ENCODE data around the gene DNAJC15. TPM values are rescaled to one million over a fixed set of nuclear protein-coding genes. Genes with fewer than 3 reads are reported as not detected.

DNAJC15 gene
- total RNA-seq, 1 experiment from 2014 or later, result 10.8 TPM

GRCh38 chr13:42999491-42999890 is 23.9 kb upstream of the DNAJC15 start:
- Histone ChIP-seq H3K79me2 (ENCODE audit: insufficient read depth, low read length) (no peaks in the 10 kb centered on the region), H3K4me2 (ENCODE audit: low read length) (no peak overlapping the region), H3K27me3 (ENCODE audit: insufficient read depth, low read length) (no peaks in the 10 kb centered on the region), H3K4me1 (ENCODE audit: control insufficient read depth in 1 of 2, insufficient read depth in 2 of 2, low read length in 2 of 2) (peaks cover 0 to 10% of the 10 kb centered on the region in 2 experiments; a peak in 2 of 4 replicates), H3K9me3 (ENCODE audit: control insufficient read depth in 1 of 2, insufficient read depth in 1 of 2, low read depth in 1 of 2, low read length in 2 of 2) (no peaks in the 10 kb centered on the region), H4K20me1 (ENCODE audit: insufficient read depth) (no peaks in the 10 kb centered on the region), H3K27ac (ENCODE audit: low read depth, low read length) (no peak overlapping the region), H3K36me3 (ENCODE audit: control insufficient read depth in 1 of 2, insufficient read depth in 2 of 2, low read length in 2 of 2) (no peaks in the 10 kb centered on the region), H2AFZ (ENCODE audit: low read depth, low read length, poor library complexity, severe bottlenecking) (no peak overlapping the region), H3K9me2 (ENCODE audit: insufficient read depth) (no peaks in the 10 kb centered on the region), H3K9ac (ENCODE audit: low read length) (no peak overlapping the region), H3K4me3 (replicated peaks in 1 of 2; ENCODE audit: low read depth in 1 of 2, low read length in 2 of 2) (no peak overlapping the region)
- CTCF ChIA-PET, result no interaction called here
- RAD21 ChIA-PET (ENCODE audit: low non-redundant PET in 1 of 2, low total read pairs in 2 of 2, uncharacterized antibody in 2 of 2, unreplicated experiment in 2 of 2), result no interaction called here
- POLR2A ChIA-PET, result no interaction called here
- no peak for DNase-seq (ENCODE audit: low read depth, low spot score)
- ATAC-seq, result no peak
- intact Hi-C loops (cut with micrococcal nuclease), result no loop called here
- BruUV-seq (replicated peaks), result no TSS peak
- no peak for TF ChIP-seq ZNF274 (IDR thresholded peaks at IDR 0.05; ENCODE audit: low read depth, low read length)
- TF ChIP-seq, protein P1, sequence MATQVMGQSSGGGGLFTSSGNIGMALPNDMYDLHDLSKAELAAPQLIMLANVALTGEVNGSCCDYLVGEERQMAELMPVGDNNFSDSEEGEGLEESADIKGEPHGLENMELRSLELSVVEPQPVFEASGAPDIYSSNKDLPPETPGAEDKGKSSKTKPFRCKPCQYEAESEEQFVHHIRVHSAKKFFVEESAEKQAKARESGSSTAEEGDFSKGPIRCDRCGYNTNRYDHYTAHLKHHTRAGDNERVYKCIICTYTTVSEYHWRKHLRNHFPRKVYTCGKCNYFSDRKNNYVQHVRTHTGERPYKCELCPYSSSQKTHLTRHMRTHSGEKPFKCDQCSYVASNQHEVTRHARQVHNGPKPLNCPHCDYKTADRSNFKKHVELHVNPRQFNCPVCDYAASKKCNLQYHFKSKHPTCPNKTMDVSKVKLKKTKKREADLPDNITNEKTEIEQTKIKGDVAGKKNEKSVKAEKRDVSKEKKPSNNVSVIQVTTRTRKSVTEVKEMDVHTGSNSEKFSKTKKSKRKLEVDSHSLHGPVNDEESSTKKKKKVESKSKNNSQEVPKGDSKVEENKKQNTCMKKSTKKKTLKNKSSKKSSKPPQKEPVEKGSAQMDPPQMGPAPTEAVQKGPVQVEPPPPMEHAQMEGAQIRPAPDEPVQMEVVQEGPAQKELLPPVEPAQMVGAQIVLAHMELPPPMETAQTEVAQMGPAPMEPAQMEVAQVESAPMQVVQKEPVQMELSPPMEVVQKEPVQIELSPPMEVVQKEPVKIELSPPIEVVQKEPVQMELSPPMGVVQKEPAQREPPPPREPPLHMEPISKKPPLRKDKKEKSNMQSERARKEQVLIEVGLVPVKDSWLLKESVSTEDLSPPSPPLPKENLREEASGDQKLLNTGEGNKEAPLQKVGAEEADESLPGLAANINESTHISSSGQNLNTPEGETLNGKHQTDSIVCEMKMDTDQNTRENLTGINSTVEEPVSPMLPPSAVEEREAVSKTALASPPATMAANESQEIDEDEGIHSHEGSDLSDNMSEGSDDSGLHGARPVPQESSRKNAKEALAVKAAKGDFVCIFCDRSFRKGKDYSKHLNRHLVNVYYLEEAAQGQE (IDR thresholded peaks at IDR 0.05; ENCODE audit: low read depth), result no peak

DNA sequence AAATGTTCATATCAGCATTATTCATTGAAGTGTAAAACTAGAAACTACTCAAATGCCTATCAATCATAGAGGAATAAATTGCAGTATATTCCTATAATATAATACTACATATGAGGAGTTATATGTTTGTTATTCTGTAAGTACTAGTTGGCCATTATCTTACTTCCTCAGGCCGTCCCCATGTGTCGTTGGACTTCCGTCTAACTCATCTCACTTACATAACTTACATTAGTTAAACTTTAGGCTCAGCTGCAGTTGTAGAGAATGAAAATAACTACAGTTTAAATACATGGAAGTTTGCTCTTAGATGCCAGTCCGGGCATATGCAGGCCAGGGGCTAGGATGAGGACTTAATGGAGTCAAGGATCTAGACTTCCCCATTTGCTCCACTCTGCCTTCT is 22.7 kb upstream of the DNAJC15 start:
- no peak overlapping the region for H3K4me2 ChIP-seq (ENCODE audit: low read length)
- no peaks in the 10 kb centered on the region for H4K20me1 ChIP-seq (ENCODE audit: insufficient read depth)
- CTCF ChIA-PET, result no interaction called here
- peaks cover 0 to 10% of the 10 kb centered on the region in 2 experiments; a peak in 2 of 4 replicates for H3K4me1 ChIP-seq (ENCODE audit: control insufficient read depth in 1 of 2, insufficient read depth in 2 of 2, low read length in 2 of 2)
- H3K9me2 ChIP-seq (ENCODE audit: insufficient read depth), result no peaks in the 10 kb centered on the region
- DNase-seq (ENCODE audit: low read depth, low spot score), result no peak
- intact Hi-C loops (cut with micrococcal nuclease), result no loop called here
- ATAC-seq, result no peak
- RAD21 ChIA-PET (ENCODE audit: low non-redundant PET in 1 of 2, low total read pairs in 2 of 2, uncharacterized antibody in 2 of 2, unreplicated experiment in 2 of 2), result no interaction called here
- no peak overlapping the region for H3K27ac ChIP-seq (ENCODE audit: low read depth, low read length)
- H3K9me3 ChIP-seq (ENCODE audit: control insufficient read depth in 1 of 2, insufficient read depth in 1 of 2, low read depth in 1 of 2, low read length in 2 of 2), result no peaks in the 10 kb centered on the region
- no peak overlapping the region for H3K4me3 ChIP-seq (replicated peaks in 1 of 2; ENCODE audit: low read depth in 1 of 2, low read length in 2 of 2)
- no peaks in the 10 kb centered on the region for H3K79me2 ChIP-seq (ENCODE audit: insufficient read depth, low read length)
- POLR2A ChIA-PET, result no interaction called here
- no peak overlapping the region for H2AFZ ChIP-seq (ENCODE audit: low read depth, low read length, poor library complexity, severe bottlenecking)
- no TSS peak for BruUV-seq (replicated peaks)
- no peak overlapping the region for H3K9ac ChIP-seq (ENCODE audit: low read length)
- H3K27me3 ChIP-seq (ENCODE audit: insufficient read depth, low read length), result no peaks in the 10 kb centered on the region
- no peaks in the 10 kb centered on the region for H3K36me3 ChIP-seq (ENCODE audit: control insufficient read depth in 1 of 2, insufficient read depth in 2 of 2, low read length in 2 of 2)
- TF ChIP-seq CEBPB (IDR thresholded peaks at IDR 0.05; ENCODE audit: low read depth) (no peak), POLR2AphosphoS5 (IDR thresholded peaks at IDR 0.05; ENCODE audit: low read depth, low read length) (no peak), SRF (IDR thresholded peaks at IDR 0.05; ENCODE audit: low read depth) (no peak), ZNF274 (IDR thresholded peaks at IDR 0.05; ENCODE audit: low read depth, low read length) (no peak), TCF7L2 (IDR thresholded peaks at IDR 0.05; ENCODE audit: borderline replicate concordance, extremely low read depth, insufficient read depth, insufficient read length) (no peak), YY1 (IDR thresholded peaks at IDR 0.05; ENCODE audit: extremely low read depth, insufficient replicate concordance, low read depth, low read length) (no peak), EZH2 (IDR thresholded peaks at IDR 0.05) (no peak), POLR2A (IDR thresholded peaks at IDR 0.05; ENCODE audit: borderline replicate concordance, extremely low read depth, insufficient read depth, insufficient read length) (no peak), ELF1 (IDR thresholded peaks at IDR 0.05; ENCODE audit: borderline replicate concordance, low read depth) (no peak), EGR1 (IDR thresholded peaks at IDR 0.05; ENCODE audit: low read depth) (no peak), ZFX (IDR thresholded peaks at IDR 0.05) (no peak)
- TF ChIP-seq, protein P2, sequence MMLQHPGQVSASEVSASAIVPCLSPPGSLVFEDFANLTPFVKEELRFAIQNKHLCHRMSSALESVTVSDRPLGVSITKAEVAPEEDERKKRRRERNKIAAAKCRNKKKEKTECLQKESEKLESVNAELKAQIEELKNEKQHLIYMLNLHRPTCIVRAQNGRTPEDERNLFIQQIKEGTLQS (IDR thresholded peaks at IDR 0.05), result no peak
- TF ChIP-seq, protein P3, sequence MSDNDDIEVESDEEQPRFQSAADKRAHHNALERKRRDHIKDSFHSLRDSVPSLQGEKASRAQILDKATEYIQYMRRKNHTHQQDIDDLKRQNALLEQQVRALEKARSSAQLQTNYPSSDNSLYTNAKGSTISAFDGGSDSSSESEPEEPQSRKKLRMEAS (IDR thresholded peaks at IDR 0.05), result no peak
- TF ChIP-seq, protein P1 (IDR thresholded peaks at IDR 0.05; ENCODE audit: low read depth), result no peak

Measured in HCT116 (cell line).